A673 (cell line): ENCODE measurements around the gene PON3.

Experiments
- CTCF ChIP-seq: fragments of 300-800, 200-600 bp; sonication (generic); conservative IDR thresholded peaks from 2 replicates; pipeline ENCODE4 v1.5.1; 2017; ENCODE audit warnings: low read depth, mild to moderate bottlenecking, antibody characterized with exemption, low read length, moderate library complexity, mixed read lengths
- EZH2 ChIP-seq: fragments of 200-600 bp; sonication (generic); IDR thresholded peaks from 2 replicates; pipeline ENCODE4 v1.6.1; 2017; ENCODE audit warnings: borderline replicate concordance, low read depth, mild to moderate bottlenecking, mixed read lengths, antibody characterized with exemption, low read length; ENCODE audit not compliant: poor library complexity, severe bottlenecking

GRCh38 chr7:95444796-95445195 is 48.6 kb upstream of the PON3 start:
- TF ChIP-seq EZH2 (no peak), CTCF (no peak)
